Measurements from ENCODE around the gene ARMC6. TPM values are rescaled to one million over a fixed set of nuclear protein-coding genes. Genes with fewer than 3 reads are reported as not detected.

Gene ARMC6
- total and polyA plus RNA-seq, 12 donors, result 13.4 to 27.9 (median 16.0) TPM

DNA sequence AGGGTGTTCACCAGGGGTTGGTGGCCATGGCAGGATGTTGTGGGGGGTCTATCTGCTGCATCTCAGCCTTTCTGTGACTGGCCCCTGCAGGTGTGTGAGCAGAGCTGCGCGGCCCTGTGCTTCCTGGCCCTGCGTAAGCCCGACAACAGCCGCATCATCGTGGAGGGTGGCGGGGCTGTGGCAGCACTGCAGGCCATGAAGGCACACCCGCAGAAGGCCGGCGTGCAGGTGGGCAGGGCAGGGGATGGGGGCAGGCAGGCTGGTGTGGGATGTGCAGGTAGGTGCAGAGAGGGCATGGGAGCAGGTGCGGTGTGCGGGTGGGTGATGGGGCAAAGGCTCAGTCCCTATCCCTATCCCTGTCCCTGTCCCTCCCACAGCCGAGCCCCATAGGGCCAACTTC lies 22.3 kb downstream of the ARMC6 start:
- peaks cover 0 to 79% (median 25%) of the 10 kb centered on the region in 9 donors for H3K36me3 ChIP-seq
- DNase-seq, result no peak
- no peaks in the 10 kb centered on the region for H3K27me3 ChIP-seq
- TF ChIP-seq CTCF (IDR thresholded peaks at IDR 0.05), result no peak
- intact Hi-C loops (cut with DNase I), result loop anchor here in 6 of 10 donors (2.0 to 10.0 kb wide), 4 partner anchors 49 to 89 kb away; partner anchors contain the start of gene TMEM161A (in 4 of the 6)
- no peaks in the 10 kb centered on the region for H3K9me3 ChIP-seq
- no peak overlapping the region for H3K27ac ChIP-seq
- ATAC-seq, result no peak
- H3K4me3 ChIP-seq, result no peak overlapping the region
- H3K4me1 ChIP-seq, result peaks cover 0 to 9% (median 0%) of the 10 kb centered on the region in 9 donors
- WGBS, 2 donors, result 95 to 97% methylated on average over 13 of the region's 13 CpGs

DNA sequence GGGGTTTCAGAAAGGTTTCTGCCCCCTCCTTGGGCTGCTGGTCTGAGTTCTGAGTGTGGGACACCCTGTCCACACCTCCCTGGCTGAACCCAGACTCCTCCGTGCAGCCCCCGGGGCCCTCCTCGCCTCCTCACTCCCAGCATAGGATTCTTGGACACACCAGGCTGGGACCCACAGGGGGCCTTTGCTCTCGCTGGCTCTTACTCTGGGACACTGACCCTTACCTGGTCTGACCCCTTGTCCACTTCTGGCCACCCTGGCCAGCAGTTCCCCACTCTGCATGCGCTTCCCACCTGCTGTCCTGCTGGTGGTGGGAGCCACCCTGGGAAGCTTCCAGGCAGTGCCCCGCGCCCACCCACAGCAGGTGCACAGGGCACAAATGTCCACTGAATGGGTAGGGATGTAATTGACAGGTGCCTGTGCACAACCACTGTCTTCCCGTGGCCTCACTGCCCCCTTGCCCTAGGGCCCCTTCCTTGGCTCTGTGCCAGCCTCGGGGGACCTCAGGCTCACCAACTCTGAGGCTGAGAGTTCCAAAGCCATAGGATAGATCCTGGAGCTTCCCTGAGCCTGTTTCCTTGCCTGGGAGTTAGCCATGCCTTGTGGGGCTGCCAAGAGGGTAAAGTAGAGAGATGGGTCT lies 23.4 kb downstream of the ARMC6 start:
- Histone ChIP-seq H3K4me3 (no peak overlapping the region), H3K27ac (no peak overlapping the region), H3K36me3 (peaks cover 0 to 71% (median 22%) of the 10 kb centered on the region in 9 donors), H3K27me3 (no peaks in the 10 kb centered on the region), H3K4me1 (peaks cover 0 to 10% (median 7%) of the 10 kb centered on the region in 9 donors), H3K9me3 (no peaks in the 10 kb centered on the region)
- TF ChIP-seq CTCF (IDR thresholded peaks at IDR 0.05), result no peak
- intact Hi-C loops (cut with DNase I), result loop anchor here in 2 of 10 donors (5.0 to 10.0 kb wide), 3 partner anchors 48 to 88 kb away; no protein-coding TSS in a partner anchor
- DNase-seq (no peak), ATAC-seq (no peak)
- 78 to 82% methylated on average over 9 of the region's 9 CpGs for WGBS, 2 donors

- ATAC-seq (no peak), DNase-seq (no peak)
- Histone ChIP-seq H3K9me3 (no peaks in the 10 kb centered on the region), H3K27me3 (no peaks in the 10 kb centered on the region), H3K36me3 (peaks cover 0 to 65% (median 20%) of the 10 kb centered on the region in 9 donors), H3K4me1 (peaks cover 0 to 15% (median 10%) of the 10 kb centered on the region in 9 donors), H3K4me3 (no peak overlapping the region), H3K27ac (no peak overlapping the region)
- 94% methylated on average over 13 of the region's 13 CpGs for WGBS, 2 donors
- intact Hi-C loops (cut with DNase I), result loop anchor here in 2 of 10 donors (5.0 to 10.0 kb wide), 3 partner anchors 47 to 87 kb away; no protein-coding TSS in a partner anchor
- no peak for TF ChIP-seq CTCF (IDR thresholded peaks at IDR 0.05)
These were observed 23.9 kb downstream of the ARMC6 start for GRCh38 chr19:19057317-19057716.

GRCh38 chr19:19057720-19058119 lies 24.3 kb downstream of the ARMC6 start:
- WGBS, 2 donors, result 91 to 92% methylated on average over 7 of the region's 7 CpGs
- Histone ChIP-seq H3K4me3 (no peak overlapping the region), H3K36me3 (peaks cover 0 to 61% (median 20%) of the 10 kb centered on the region in 9 donors), H3K4me1 (peaks cover 0 to 20% (median 14%) of the 10 kb centered on the region in 9 donors), H3K27ac (no peak overlapping the region), H3K27me3 (no peaks in the 10 kb centered on the region), H3K9me3 (no peaks in the 10 kb centered on the region)
- no peak for DNase-seq
- TF ChIP-seq CTCF (IDR thresholded peaks at IDR 0.05), result no peak
- ATAC-seq, result no peak
- intact Hi-C loops (cut with DNase I), result loop anchor here in 2 of 10 donors (5.0 to 10.0 kb wide), 3 partner anchors 47 to 87 kb away; no protein-coding TSS in a partner anchor
